ENCODE results near the gene NEIL3. TPM values are rescaled to one million over a fixed set of nuclear protein-coding genes. Genes with fewer than 3 reads are reported as not detected.

NEIL3 gene
- total RNA-seq, 2 experiments from 2014 or later = 0.22 to 0.25 TPM

- no peak overlapping the region for H3K4me3 ChIP-seq (ENCODE audit: low read length)
- intact Hi-C loops (cut with DNase I, micrococcal nuclease) = no loop called here
- ChIA-PET CTCF (no interaction called here), POLR2A (no interaction called here)
- H3K9me3 ChIP-seq (ENCODE audit: control insufficient read depth in 1 of 2, insufficient read depth in 1 of 2, low read length in 2 of 2) = no peaks in the 10 kb centered on the region
- no peaks in the 10 kb centered on the region for H3K27me3 ChIP-seq (ENCODE audit: control insufficient read depth in 1 of 2, insufficient read depth in 2 of 2, low read length in 2 of 2)
- TF ChIP-seq CTCF (IDR thresholded peaks at IDR 0.05) = no peak
- DNase-seq (no peak), ATAC-seq (ENCODE audit: poor library complexity) (no peak)
- H3K27ac Mint-ChIP-seq = no peak overlapping the region
- no peaks in the 10 kb centered on the region for H3K4me1 ChIP-seq (ENCODE audit: insufficient read depth, low read length)
- H3K36me3 ChIP-seq (ENCODE audit: insufficient read depth, low read length) = no peaks in the 10 kb centered on the region
- H3K27me3 Mint-ChIP-seq = no peaks in the 10 kb centered on the region
- no peaks in the 10 kb centered on the region for H3K9me3 Mint-ChIP-seq
- no peak overlapping the region for H3K4me3 Mint-ChIP-seq
- no peaks in the 10 kb centered on the region for H3K4me1 Mint-ChIP-seq (ENCODE audit: low read depth)
- no peaks in the 10 kb centered on the region for H3K36me3 Mint-ChIP-seq (ENCODE audit: low read depth)
- no peak overlapping the region for H3K27ac ChIP-seq (ENCODE audit: low read depth in 1 of 2, low read length in 2 of 2)
Measured at GRCh38 chr4:177271091-177271490, 38.6 kb upstream of the NEIL3 start.

GRCh38 chr4:177271915-177272766 is 37.5 kb upstream of the NEIL3 start:
- Histone ChIP-seq H3K4me1 (ENCODE audit: insufficient read depth, low read length) (no peaks in the 10 kb centered on the region), H3K27me3 (ENCODE audit: control insufficient read depth in 1 of 2, insufficient read depth in 2 of 2, low read length in 2 of 2) (no peaks in the 10 kb centered on the region), H3K27ac (ENCODE audit: low read depth in 1 of 2, low read length in 2 of 2) (no peak overlapping the region), H3K36me3 (ENCODE audit: insufficient read depth, low read length) (no peaks in the 10 kb centered on the region), H3K9me3 (ENCODE audit: control insufficient read depth in 1 of 2, insufficient read depth in 1 of 2, low read length in 2 of 2) (no peaks in the 10 kb centered on the region), H3K4me3 (ENCODE audit: low read length) (no peak overlapping the region)
- ChIA-PET POLR2A (no interaction called here), CTCF (no interaction called here)
- Mint-ChIP-seq H3K9me3 (no peaks in the 10 kb centered on the region), H3K4me1 (ENCODE audit: low read depth) (no peaks in the 10 kb centered on the region), H3K27me3 (no peaks in the 10 kb centered on the region), H3K27ac (no peak overlapping the region), H3K4me3 (no peak overlapping the region), H3K36me3 (ENCODE audit: low read depth) (no peaks in the 10 kb centered on the region)
- no peak for DNase-seq
- TF ChIP-seq CTCF (IDR thresholded peaks at IDR 0.05) = no peak
- ATAC-seq (ENCODE audit: poor library complexity) = no peak
- intact Hi-C loops (cut with DNase I, micrococcal nuclease) = no loop called here

- no peak for TF ChIP-seq CTCF (IDR thresholded peaks at IDR 0.05)
- no peaks in the 10 kb centered on the region for H3K36me3 Mint-ChIP-seq (ENCODE audit: low read depth)
- Histone ChIP-seq H3K27me3 (ENCODE audit: control insufficient read depth in 1 of 2, insufficient read depth in 2 of 2, low read length in 2 of 2) (no peaks in the 10 kb centered on the region), H3K36me3 (ENCODE audit: insufficient read depth, low read length) (no peaks in the 10 kb centered on the region), H3K27ac (ENCODE audit: low read depth in 1 of 2, low read length in 2 of 2) (no peak overlapping the region), H3K4me3 (ENCODE audit: low read length) (no peak overlapping the region), H3K9me3 (ENCODE audit: control insufficient read depth in 1 of 2, insufficient read depth in 1 of 2, low read length in 2 of 2) (no peaks in the 10 kb centered on the region), H3K4me1 (ENCODE audit: insufficient read depth, low read length) (no peaks in the 10 kb centered on the region)
- intact Hi-C loops (cut with DNase I, micrococcal nuclease) = no loop called here
- no peak for DNase-seq
- CTCF ChIA-PET = no interaction called here
- no peaks in the 10 kb centered on the region for H3K4me1 Mint-ChIP-seq (ENCODE audit: low read depth)
- ATAC-seq (ENCODE audit: poor library complexity) = no peak
- POLR2A ChIA-PET = no interaction called here
- no peak overlapping the region for H3K27ac Mint-ChIP-seq
- H3K9me3 Mint-ChIP-seq = no peaks in the 10 kb centered on the region
- H3K27me3 Mint-ChIP-seq = no peaks in the 10 kb centered on the region
- H3K4me3 Mint-ChIP-seq = no peak overlapping the region
Measured at GRCh38 chr4:177275999-177276398, 33.7 kb upstream of the NEIL3 start.
